ENCODE data around the gene SF3A2.

The SF3A2 gene

DNA sequence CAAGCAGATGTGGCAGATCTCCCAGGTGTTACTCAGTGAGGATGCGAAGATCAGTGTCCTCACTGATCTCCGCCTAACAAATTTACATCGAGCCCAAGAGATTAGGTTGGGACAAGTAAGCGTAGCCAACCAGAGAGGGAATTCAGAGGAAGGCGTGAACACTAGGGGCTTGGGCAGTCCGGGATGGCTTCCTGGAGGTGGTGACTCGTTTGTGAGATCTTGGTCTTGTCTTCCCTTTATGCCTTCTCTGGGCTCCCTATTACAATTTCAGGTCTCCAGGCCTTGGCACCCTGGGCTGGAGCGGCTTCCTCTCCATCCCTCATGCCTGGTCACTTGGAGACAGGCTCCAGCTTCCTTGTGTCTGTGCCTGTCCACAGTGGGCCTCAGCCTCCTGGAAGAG, 6.2 kb downstream of the SF3A2 start:
- no peak for DNase-seq

DNA sequence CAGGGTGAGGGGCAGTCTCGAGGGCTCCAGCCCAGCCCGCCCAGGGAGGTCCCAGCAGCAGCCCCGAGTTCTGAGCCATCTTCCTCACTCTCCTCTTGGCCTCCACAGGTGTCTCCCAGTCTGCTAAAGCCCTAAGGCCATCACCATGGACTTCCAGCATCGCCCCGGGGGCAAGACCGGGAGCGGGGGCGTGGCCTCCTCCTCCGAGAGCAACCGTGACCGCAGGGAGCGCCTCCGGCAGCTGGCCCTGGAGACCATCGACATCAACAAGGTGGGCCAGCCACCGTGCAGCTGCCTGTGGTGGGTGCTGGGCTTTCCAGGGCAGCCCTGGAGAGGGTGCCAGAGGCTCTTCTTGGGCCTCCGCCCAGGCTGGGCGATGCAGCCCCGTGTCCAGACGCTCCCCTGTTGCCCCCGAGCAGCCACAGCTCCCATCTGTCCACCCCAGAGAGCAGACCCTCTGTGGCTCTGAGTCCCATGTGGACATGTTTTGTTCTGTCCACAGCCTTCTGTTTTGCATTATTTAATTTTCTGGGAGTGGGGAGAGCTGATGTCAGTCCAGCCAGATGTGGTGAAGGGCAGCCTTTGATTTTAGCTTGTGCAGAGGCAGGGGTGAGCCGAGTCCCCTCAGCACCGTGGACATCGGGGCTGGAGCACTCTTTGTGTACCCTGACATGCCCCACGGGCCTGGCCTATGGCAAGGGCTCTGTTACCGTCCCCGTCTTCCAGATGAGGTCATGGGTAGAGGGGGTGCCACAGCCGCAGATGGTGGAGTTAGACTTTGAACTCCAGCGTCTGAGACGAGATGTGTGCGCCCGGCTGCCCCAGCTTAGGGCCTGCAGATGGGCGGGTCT, 6.9 kb downstream of the SF3A2 start:
- no peak for DNase-seq

DNA sequence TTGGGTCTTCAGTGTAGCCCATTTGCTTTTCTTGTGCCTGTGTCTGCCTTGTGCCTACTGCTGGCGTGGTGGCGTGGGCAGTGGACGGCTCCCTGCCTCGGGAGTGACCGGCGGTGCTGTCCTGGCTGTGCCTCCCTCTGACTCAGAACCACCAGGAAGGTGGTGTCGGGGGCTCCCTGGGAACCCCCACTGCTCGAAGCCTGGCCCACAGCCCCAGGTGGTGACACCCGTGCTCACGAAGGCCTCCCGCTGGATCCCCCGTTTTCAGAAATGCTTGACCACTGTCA, 7.4 kb downstream of the SF3A2 start:
- no peak for DNase-seq

DNA sequence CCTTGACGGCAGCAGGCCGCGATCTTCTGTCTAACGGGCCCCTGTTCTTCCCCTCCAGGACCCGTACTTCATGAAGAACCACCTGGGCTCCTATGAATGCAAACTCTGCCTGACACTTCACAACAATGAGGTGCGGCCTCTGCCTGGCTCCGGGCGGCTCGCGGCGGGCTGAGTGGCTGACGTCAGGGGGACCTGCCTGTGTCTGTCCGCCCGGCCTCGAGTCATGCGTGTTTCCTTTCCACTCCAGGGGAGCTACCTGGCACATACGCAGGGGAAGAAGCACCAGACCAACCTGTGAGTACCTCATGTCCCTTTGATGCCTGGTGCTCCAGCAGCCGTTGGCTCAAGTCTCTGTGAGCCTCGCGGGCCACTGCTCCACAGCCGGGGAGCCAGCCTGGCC, 7.9 kb downstream of the SF3A2 start:
- no peak for DNase-seq

DNA sequence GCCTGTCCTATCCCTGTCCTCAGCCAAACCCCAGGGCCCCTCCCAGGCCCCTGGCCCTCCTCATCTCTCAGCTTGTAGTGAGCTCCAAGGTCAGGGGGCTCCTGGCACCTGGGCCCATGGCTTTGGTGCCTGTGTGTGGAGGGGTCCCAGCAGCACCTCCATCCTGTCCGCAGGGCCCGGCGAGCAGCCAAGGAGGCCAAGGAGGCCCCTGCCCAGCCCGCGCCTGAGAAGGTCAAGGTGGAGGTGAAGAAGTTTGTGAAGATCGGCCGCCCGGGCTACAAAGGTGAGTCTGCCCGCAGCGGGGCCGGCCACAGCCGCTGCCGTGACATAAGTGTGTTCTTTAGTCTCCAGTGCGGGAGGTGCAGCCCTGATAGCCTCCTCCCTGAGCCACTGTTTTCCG, 8.6 kb downstream of the SF3A2 start:
- no peak for DNase-seq

DNA sequence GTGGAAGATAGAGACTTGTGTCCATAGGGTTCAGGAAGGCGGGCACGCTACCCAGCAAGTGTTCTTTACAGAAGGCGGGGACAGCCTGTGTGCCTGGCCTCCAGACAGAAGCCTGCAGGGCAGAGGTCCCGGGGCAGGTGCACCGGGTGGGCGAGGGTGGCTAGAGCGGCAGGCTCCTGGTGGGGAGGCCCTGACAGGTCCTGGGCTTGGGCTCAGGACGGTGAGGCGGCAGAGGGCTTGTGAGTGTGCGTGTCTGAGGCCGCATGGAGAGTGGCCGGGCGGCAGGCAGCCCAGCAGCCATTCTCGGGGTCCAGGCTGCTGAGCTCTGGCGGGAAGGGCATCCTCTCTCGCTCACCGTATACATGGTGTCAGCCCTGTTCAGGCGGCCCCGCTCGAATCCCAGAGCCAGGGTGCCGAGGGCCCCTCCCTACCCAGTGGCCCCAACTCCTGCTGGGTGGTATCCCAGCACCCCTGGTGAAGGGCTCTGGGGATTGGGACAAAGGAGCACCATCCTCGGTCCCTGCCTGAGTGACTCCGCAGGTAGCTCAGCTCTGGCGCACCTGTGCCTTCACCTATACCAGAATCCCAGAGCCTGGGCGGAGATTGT, 9.5 kb downstream of the SF3A2 start:
- no peak for DNase-seq

DNA sequence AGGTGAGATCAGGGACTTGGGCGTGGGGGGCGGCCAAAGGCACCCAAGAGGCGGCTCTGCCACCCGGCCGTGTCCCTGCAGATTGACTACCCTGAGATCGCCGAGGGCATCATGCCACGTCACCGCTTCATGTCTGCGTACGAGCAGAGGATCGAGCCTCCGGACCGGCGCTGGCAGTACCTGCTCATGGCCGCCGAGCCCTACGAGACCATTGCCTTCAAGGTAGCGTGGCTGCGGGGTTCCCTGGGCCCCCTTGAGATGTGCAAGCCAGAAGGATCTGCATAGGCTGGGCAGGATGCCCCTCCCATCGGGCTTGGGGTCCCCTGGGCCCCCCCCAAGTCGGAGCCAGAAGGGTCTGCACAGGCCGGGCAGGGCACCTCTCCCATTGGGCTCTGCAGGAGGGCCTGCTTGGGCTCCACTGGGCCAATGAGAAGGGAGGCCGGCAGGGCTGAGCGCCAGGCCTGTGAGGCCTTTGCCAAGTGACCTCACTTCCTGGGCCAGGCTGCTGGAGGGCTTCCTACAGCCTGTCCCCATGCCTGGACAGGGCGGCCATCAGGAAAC, 10.3 kb downstream of the SF3A2 start:
- DNase-seq = no peak

DNA sequence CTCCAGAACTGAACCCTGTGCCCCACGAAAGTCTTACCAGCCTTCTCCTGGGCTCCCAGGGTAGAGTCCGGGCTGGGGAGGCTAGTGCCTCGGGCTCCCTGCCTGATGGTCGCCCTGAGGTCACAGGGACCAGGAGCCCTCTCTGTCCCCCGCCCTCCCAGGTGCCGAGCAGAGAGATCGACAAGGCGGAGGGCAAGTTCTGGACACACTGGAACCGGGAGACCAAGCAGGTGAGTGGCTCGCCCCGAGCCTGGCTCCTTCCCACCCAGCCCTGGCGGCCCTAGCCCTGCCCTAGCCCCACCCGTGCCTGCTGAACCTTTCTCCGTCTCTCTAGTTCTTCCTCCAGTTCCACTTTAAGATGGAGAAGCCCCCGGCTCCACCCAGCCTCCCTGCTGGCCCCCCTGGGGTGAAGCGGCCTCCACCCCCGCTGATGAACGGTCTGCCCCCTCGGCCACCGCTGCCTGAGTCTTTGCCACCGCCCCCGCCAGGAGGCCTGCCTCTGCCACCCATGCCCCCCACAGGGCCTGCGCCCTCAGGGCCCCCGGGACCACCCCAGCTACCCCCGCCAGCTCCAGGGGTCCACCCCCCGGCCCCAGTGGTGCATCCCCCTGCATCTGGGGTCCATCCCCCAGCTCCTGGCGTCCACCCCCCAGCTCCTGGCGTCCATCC, 10.9 kb downstream of the SF3A2 start:
- DNase-seq = no peak

DNA sequence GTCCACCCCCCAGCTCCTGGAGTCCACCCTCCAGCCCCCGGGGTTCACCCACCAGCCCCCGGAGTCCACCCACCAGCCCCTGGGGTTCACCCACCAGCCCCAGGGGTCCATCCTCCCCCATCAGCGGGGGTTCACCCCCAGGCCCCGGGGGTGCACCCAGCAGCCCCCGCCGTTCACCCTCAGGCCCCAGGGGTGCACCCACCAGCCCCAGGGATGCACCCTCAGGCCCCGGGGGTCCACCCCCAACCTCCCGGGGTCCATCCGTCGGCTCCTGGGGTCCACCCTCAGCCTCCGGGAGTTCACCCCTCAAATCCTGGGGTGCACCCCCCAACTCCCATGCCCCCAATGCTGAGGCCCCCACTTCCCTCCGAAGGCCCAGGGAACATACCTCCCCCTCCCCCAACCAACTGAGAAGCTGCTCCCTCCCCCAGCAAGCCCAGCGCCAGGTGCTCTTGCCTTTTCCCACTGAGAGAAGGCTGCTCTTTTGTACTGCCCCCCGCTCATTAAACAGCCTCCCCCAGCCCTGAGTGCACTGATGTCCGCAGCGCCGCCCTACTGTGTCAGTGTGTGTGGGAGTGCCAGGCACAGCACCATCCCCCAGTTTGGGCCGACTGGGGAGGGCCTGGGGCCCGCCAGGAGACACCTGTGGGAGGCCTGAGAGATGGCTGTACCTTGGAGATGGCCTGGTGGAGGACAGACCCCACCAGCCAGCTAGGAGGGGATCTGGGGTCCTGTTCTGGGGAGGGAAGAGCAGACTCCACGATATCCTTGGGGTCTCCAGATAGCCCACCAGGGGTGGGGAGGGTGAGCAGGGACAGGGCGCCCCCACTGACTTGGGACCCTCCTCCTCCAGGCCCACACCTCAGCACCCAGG, 11.7 kb downstream of the SF3A2 start:
- DNase-seq = peak; percentile 65

DNA sequence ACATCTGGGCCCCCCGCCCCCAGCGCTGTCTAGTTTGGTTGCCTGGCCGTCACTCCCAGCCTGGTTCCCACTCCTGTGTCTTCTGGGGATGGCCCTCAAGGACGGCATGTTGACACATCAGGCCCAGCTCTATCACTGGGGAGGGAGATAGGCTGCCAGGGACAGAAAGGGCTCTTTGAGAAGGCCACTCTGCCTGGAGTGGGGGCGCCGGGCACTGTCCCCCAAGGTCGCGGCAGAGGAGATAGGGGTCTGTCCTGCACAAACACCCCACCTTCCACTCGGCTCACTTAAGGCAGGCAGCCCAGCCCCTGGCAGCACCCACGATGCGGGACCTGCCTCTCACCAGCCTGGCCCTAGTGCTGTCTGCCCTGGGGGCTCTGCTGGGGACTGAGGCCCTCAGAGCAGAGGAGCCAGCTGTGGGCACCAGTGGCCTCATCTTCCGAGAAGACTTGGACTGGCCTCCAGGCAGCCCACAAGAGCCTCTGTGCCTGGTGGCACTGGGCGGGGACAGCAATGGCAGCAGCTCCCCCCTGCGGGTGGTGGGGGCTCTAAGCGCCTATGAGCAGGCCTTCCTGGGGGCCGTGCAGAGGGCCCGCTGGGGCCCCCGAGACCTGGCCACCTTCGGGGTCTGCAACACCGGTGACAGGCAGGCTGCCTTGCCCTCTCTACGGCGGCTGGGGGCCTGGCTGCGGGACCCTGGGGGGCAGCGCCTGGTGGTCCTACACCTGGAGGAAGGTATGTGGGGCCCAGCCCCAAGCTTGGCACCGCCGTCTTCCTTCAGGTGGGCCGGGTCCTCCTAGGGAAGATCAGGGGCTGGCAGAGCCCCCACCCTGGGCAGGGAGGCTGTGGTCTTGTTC, 12.6 kb downstream of the SF3A2 start, which contains the start of gene AMH:
Gene AMH, plus strand, starts transcription at position 314 of the 857 bp plus-strand sequence. Its CDS starts 10 bp downstream, at position 324.
- no peak for DNase-seq

DNA sequence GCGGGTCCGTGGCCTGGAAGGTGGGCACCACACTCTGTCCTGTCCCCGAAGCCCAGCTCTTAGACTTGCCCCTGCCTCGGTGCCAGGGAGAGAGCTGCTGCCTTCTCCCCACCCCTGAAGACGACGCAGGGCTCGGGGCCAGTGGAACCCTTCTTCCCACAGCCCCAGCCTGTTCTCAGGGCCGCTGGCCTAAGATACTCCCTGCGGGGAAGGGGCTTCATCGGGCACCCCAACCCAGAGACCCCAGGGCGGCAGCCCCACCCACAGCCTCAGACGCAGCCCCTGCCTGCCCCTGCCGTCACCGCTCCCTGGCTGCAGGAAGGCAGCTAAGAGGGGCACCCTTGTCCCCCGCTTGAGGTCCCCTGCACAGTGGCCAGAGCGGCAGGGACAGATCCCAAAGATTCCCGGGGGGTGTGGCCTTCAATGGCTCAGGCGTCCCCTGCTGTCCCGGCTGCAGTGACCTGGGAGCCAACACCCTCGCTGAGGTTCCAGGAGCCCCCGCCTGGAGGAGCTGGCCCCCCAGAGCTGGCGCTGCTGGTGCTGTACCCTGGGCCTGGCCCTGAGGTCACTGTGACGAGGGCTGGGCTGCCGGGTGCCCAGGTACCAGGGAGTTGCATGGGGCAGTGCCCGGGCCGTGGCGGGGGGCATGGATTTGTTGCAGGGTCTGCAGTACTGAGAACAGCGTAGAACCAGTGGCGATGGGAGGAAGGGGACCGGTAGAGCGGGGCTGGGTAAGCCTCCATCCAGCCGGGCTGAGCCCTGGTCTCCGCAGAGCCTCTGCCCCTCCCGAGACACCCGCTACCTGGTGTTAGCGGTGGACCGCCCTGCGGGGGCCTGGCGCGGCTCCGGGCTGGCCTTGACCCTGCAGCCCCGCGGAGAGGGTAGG, 13.5 kb downstream of the SF3A2 start:
- DNase-seq = no peak

DNA sequence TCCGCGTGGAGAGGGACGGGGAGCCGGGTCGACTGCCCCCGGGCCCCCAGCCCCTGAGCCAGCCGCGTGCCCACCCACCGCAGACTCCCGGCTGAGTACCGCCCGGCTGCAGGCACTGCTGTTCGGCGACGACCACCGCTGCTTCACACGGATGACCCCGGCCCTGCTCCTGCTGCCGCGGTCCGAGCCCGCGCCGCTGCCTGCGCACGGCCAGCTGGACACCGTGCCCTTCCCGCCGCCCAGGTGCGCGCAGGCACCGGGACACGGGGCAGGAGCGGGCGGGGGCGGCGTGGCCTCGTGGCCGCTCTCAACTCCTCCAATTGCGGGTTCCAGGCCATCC, 14.1 kb downstream of the SF3A2 start:
- DNase-seq = no peak

DNA sequence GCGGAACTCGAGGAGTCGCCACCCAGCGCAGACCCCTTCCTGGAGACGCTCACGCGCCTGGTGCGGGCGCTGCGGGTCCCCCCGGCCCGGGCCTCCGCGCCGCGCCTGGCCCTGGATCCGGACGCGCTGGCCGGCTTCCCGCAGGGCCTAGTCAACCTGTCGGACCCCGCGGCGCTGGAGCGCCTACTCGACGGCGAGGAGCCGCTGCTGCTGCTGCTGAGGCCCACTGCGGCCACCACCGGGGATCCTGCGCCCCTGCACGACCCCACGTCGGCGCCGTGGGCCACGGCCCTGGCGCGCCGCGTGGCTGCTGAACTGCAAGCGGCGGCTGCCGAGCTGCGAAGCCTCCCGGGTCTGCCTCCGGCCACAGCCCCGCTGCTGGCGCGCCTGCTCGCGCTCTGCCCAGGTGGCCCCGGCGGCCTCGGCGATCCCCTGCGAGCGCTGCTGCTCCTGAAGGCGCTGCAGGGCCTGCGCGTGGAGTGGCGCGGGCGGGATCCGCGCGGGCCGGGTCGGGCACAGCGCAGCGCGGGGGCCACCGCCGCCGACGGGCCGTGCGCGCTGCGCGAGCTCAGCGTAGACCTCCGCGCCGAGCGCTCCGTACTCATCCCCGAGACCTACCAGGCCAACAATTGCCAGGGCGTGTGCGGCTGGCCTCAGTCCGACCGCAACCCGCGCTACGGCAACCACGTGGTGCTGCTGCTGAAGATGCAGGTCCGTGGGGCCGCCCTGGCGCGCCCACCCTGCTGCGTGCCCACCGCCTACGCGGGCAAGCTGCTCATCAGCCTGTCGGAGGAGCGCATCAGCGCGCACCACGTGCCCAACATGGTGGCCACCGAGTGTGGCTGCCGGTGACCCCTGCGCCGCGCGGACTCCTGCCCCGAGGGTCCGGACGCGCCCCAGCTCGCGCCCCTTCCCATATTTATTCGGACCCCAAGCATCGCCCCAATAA, 14.8 kb downstream of the SF3A2 start:
- no peak for DNase-seq

DNA sequence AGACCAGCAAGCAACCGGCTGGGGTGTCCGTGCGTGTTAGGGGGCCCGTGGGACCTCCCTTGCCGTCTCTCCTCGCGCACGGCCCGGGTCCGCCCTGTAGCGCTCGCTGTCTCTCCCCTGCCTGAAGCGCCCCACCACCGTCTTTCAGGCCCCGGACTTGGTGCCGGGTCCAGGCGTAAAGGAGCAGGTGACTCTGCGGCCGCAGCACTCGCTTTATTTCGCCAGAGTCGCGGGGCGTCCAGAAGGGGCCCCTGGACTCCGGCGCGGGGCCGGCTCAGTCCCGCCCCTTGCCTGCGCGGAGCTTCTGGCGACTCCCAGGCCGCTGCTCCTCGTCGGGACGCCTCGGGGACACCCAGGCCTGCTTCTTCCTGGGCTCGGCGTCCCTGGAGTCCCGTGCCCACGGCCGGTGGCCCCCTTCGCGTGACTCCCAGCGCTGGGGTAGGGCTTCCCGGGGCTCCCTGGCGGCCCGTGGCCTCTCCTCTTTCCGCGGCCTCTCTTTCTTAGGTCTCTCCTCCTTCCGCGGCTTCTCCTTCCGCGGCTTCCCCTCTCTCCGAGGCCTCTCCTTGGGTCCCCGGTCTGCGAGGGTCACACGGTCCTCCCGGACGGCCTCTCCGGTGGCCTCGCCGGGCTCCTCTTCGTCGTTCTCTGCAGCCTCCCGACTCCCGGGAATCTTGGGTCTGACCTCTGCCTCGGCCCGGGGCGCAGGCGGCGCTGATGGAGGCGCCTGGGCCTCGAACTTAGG, 15.6 kb downstream of the SF3A2 start:
- DNase-seq = no peak

DNA sequence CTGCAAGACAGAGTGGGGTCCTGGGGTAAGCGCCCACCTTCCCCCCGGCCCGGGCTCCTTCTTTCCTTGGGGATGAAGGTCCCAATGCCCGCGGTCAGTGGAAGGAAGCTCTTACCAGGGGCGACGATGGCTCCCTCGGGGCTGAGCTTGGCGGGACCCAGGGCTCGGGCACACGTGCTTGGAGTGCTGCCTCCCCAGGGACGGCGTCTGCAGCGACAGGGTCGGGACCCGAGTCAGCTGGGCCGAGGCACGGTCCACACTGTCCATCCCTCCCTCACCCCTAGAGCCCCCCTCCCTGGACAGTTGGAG, 16.1 kb downstream of the SF3A2 start:
- DNase-seq = no peak

DNA sequence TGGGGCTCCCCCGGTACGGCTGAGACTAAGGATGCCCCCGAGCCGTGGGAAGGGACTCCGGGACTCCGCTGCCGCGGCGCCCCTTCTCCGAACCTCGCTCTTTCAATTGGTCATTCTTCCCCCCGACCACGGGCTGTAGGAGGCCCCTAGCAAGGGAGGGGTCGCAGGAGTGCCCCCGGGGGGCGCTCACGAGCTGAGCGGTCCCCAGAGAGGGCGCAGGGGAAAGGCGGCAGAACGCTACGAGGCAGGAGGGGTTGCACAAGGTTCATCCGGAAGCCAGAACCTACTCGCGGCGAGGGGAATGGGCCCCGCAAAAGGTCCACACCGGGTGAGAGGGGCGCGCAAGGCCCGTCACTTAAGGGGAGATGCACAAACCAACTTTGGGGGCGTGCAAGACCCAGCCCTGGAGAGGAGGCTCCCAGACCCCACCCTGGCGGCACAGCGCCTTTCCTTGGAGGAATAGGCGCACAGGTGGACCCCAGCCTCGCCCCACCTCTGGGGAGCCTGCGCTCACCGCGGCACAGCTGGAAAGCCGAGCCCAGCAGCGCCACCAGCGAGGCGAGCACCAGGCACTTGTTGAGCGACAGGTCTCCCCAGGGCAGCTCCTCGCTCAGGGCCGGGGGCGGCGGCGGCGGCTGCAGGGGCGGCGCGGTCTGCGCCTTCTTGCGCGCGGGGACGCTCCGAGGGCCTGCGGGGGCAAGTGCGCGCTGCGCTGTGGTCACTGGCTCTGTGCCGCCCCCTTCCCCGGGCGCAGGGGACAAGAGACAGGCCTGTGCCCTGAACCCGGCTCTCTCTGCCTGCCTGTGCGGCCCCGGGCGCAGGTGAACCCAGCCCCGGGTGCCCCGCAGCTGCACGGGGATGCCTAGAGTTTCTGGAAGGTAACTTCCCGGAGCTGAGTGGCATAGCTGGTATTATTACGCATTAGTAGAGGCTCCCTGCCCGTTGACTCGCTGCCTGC, 16.8 kb downstream of the SF3A2 start:
- no peak for DNase-seq

DNA sequence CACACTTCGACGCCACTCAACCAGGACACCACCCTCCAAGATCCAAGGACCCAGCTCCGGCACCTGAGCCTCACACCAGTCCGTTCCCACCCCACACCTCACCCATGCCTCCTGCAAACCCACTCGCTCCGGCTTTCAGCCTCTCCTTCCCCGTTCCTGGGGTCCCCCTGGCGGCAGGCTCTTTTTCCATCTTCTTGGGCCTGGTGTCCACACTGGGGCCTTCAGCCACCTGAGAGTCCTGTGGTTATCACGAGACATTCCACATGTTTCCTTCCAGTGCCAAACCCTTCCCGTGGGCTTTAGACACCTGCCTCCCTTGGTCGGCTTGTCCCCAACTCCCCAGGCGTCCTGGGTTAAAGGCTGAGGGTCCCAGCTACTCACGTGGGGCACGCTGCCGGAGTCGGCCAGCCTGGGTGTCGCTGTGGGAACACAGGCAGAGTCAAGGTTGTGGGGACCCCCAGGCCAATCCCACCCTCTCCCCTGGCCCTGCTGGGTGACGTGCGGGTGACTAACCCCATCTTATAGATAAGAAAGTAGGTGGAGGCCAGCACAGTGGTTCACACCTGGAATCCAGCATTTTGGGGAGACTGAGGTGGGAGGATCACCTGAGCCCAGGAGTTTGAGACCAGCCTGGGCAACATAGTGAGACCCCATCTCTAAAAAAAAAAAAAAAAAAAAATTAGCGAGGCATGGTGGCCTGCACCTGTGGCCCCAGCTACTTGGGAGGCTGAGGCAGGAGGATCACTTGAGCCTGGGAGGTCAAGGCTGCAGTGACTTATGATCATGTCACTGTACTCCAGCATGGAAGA, 17.6 kb downstream of the SF3A2 start:
- DNase-seq = no peak

Data from NCI-H345 (cell line).